Measurements from ENCODE around the gene PCDHB7. TPM values are rescaled to one million over a fixed set of nuclear protein-coding genes. Genes with fewer than 3 reads are reported as not detected.
"Not testable (repeated sequence)": the region's sequence is repeated elsewhere in the genome, so short reads cannot be mapped to it uniquely, and the experiment has no call there.

PCDHB7 gene
- total RNA-seq: 0.27 and 0.48 TPM in 2 replicates
- 0.54 and 0.57 TPM in 2 replicates for polyA plus RNA-seq
- polyA plus RNA-seq (2011; cell fraction: cytosol; rRNA removed): 0.20 and 0.21 TPM in 2 replicates
- 0.24 and 0.28 TPM in 2 replicates for polyA plus RNA-seq (2011; cell fraction: nucleus; rRNA removed)
- polyA plus RNA-seq (2012): 0.11 and 0.25 TPM in 2 replicates
- 0.30 and 0.41 TPM in 2 replicates for polyA minus RNA-seq
- not detected for polyA minus RNA-seq (2011; cell fraction: cytosol; rRNA and poly(A)+ RNA removed)
- polyA minus RNA-seq (2011; cell fraction: nucleus; rRNA and poly(A)+ RNA removed): 0.19 TPM in 2 replicates
- percentile 23 among the genes with signal in this experiment for Bru-seq, nascent RNA
- BruChase-seq, experiment 1, labeled RNA remaining after a 6-hour chase: percentile 32 among the genes with signal in this experiment
- BruChase-seq, experiment 2, labeled RNA remaining after a 2-hour chase: percentile 31 among the genes with signal in this experiment
- long read RNA-seq: 0 reads

GRCh38 chr5:141172381-141173204 is at the start of gene PCDHB7:
Gene PCDHB7 (plus strand): TSS chr5:141172644. CDS start chr5:141172836, 192 bp downstream.
- BruUV-seq (replicated peaks): no TSS peak
- no peak within 1 kb of the TSS for H3K4me3 ChIP-seq (replicated peaks in 1 of 3; ENCODE audit: insufficient read depth in 1 of 3, low read depth in 1 of 3, low read length in 3 of 3)
- no peaks in the 10 kb centered on the region for H3K79me2 ChIP-seq (ENCODE audit: control insufficient read depth, insufficient read depth, low read length)
- H3K27me3 ChIP-seq (ENCODE audit: control insufficient read depth in 2 of 2, insufficient read depth in 2 of 2, low read length in 2 of 2): no peaks in the 10 kb centered on the region
- no peaks in the 10 kb centered on the region for H3K9me3 ChIP-seq (replicated peaks; ENCODE audit: control insufficient read depth, insufficient read depth, low read length)
- dilution Hi-C loops (cut with MboI; ENCODE audit: extremely low pct_ligation_motif_present, low sequenced_read_pairs) (no loop called here), intact Hi-C loops (cut with micrococcal nuclease) (no loop called here)
- DNase-seq (ENCODE audit: low read depth, low spot score) (peak; percentile 35), FAIRE-seq (no peak)
- no peaks in the 10 kb centered on the region for H3K9me1 ChIP-seq (replicated peaks; ENCODE audit: control insufficient read depth, extremely low read depth, insufficient read depth, low read length)
- H2AFZ ChIP-seq (ENCODE audit: low read depth, low read length): no peak within 1 kb of the TSS
- no peaks in the 10 kb centered on the region for H4K20me1 ChIP-seq (replicated peaks; ENCODE audit: control insufficient read depth, extremely low read depth, insufficient read depth, low read length)
- H3K4me1 ChIP-seq (ENCODE audit: control insufficient read depth, extremely low read depth, insufficient read depth, low read length): no peaks in the 10 kb centered on the region
- no peaks in the 10 kb centered on the region for H3K36me3 ChIP-seq (ENCODE audit: control insufficient read depth in 2 of 2, extremely low read depth in 1 of 2, insufficient read depth in 2 of 2, low read length in 2 of 2)
- TF ChIP-seq POLR2A (IDR thresholded peaks at IDR 0.05; ENCODE audit: low read depth, low read length): no peak
- no peak for TF ChIP-seq EZH2 (IDR thresholded peaks at IDR 0.05; ENCODE audit: borderline replicate concordance, low read depth, low read length, severe bottlenecking)
- TF ChIP-seq MAX (IDR thresholded peaks at IDR 0.05; ENCODE audit: insufficient read depth, insufficient read length): no peak
- no peak for TF ChIP-seq MYC (IDR thresholded peaks at IDR 0.05; ENCODE audit: low read depth, low read length)
- TF ChIP-seq FOS (IDR thresholded peaks at IDR 0.05; ENCODE audit: borderline replicate concordance, insufficient read depth, low read length): no peak
- no peak for TF ChIP-seq JUN (IDR thresholded peaks at IDR 0.05; ENCODE audit: borderline replicate concordance, insufficient read depth, insufficient read length, low read depth)
- peak; percentile 19 to 30 for TF ChIP-seq CTCF (IDR thresholded peaks at IDR 0.05; ENCODE audit: extremely low read depth in 1 of 2, insufficient read depth in 1 of 2, low read depth in 1 of 2, low read length in 2 of 2)
- no peak for TF ChIP-seq GATA2 (IDR thresholded peaks at IDR 0.05; ENCODE audit: insufficient read depth, insufficient read length, low read depth, low read length)
- H3K27ac ChIP-seq (ENCODE audit: insufficient read depth, low read depth, low read length): no peak within 1 kb of the TSS
- no peak within 1 kb of the TSS for H3K4me2 ChIP-seq (ENCODE audit: insufficient read depth, low read length)
- CTCF ChIA-PET: no interaction called here
- H3K9ac ChIP-seq (replicated peaks; ENCODE audit: extremely low read depth, insufficient read depth, low read length): no peak within 1 kb of the TSS
- POLR2A ChIA-PET: no interaction called here

GRCh38 chr5:141123396-141124135 is 48.9 kb upstream of the PCDHB7 start:
- H3K27me3 ChIP-seq (ENCODE audit: control insufficient read depth in 2 of 2, insufficient read depth in 2 of 2, low read length in 2 of 2); H3K9me1 ChIP-seq (replicated peaks; ENCODE audit: control insufficient read depth, extremely low read depth, insufficient read depth, low read length); DNase-seq (ENCODE audit: low read depth, low spot score); FAIRE-seq; H3K36me3 ChIP-seq (ENCODE audit: control insufficient read depth in 2 of 2, extremely low read depth in 1 of 2, insufficient read depth in 2 of 2, low read length in 2 of 2); H3K9me3 ChIP-seq (replicated peaks; ENCODE audit: control insufficient read depth, insufficient read depth, low read length); POLR2A ChIA-PET; H3K4me2 ChIP-seq (ENCODE audit: insufficient read depth, low read length); intact Hi-C loops (cut with micrococcal nuclease); BruUV-seq (replicated peaks); CTCF ChIA-PET; H2AFZ ChIP-seq (ENCODE audit: low read depth, low read length); H3K4me3 ChIP-seq (replicated peaks in 1 of 3; ENCODE audit: insufficient read depth in 1 of 3, low read depth in 1 of 3, low read length in 3 of 3); dilution Hi-C loops (cut with MboI; ENCODE audit: extremely low pct_ligation_motif_present, low sequenced_read_pairs); H3K79me2 ChIP-seq (ENCODE audit: control insufficient read depth, insufficient read depth, low read length); H3K4me1 ChIP-seq (ENCODE audit: control insufficient read depth, extremely low read depth, insufficient read depth, low read length); H4K20me1 ChIP-seq (replicated peaks; ENCODE audit: control insufficient read depth, extremely low read depth, insufficient read depth, low read length); H3K9ac ChIP-seq (replicated peaks; ENCODE audit: extremely low read depth, insufficient read depth, low read length); H3K27ac ChIP-seq (ENCODE audit: insufficient read depth, low read depth, low read length): not testable (repeated sequence)

Measured in endothelial cell of umbilical vein (primary cell).